ENCODE measurements around the gene CDC20.
A peak's percentile ranks its signal among the peaks of the same experiment; 100 is the strongest.
"Not testable (repeated sequence)": the region's sequence is repeated elsewhere in the genome, so short reads cannot be mapped to it uniquely, and the experiment has no call there.

The CDC20 gene

DNA sequence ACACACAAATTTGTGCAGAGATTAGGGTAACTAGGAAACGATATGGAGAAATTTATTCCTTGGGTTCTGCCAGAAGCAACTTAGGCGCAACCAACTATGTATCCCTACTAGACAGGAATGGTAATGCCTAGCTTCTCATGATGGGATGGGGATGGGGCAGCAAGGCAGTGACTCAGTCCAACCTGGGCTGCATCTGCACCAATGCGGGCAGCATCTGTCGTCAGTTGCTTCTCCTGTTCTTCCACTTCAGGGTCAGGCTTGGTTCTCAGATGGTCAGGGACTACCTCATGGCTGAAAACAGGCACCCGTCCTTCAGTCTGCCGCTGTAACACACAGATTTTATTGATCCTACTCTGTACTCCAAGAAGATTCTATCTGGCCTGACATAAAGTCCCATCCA lies 27.9 kb downstream of the CDC20 start:
- DNase-seq, result no peak

DNA sequence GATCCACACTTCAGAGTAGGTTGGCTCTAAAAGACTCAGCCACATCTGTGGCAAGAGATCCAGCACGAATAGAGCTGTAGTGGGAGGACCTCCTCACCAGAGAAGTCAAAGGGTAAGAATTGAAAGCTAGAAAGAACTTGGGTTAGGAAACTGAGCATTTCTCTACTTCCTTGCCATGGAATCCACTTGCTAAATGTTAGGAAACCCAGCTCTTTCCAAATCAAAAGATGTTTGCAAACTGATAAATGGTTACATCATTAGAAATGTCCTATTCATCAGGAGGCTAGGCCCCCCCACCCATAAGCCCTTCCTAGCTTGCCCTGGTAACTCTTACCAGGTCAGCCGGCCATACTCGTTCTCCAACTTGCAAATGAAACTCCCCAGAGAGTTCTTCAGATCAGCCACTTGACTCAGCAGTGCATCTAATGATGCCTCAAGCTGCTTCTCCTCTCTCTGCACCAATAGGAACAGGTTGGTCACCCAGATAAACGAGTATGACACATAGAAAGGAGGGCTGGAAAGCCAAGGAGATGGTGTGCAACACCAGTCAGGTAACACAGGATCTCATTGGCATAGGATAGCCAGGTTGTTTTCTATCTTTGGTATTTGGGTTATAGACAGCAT lies 29.3 kb downstream of the CDC20 start:
- DNase-seq, result no peak

DNA sequence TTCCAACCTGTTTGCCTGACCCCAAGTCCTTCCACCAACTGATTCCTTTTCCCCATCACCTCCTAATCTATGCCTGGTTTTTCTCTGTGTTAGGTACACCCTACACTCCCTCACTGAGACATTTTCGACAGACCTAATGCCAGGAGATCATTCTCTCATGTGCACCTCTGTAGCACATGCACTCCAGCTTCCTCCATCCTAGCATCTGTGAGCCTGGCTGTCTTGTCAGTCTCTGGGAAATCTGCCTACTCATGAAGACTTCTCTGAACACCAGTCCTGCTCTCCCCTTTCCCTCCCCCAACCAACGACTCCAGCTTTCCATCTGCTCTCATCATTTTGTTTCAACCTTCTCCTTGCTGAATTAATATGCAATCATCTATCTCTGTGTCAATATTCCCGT lies 29.8 kb downstream of the CDC20 start:
- no peak for DNase-seq

DNA sequence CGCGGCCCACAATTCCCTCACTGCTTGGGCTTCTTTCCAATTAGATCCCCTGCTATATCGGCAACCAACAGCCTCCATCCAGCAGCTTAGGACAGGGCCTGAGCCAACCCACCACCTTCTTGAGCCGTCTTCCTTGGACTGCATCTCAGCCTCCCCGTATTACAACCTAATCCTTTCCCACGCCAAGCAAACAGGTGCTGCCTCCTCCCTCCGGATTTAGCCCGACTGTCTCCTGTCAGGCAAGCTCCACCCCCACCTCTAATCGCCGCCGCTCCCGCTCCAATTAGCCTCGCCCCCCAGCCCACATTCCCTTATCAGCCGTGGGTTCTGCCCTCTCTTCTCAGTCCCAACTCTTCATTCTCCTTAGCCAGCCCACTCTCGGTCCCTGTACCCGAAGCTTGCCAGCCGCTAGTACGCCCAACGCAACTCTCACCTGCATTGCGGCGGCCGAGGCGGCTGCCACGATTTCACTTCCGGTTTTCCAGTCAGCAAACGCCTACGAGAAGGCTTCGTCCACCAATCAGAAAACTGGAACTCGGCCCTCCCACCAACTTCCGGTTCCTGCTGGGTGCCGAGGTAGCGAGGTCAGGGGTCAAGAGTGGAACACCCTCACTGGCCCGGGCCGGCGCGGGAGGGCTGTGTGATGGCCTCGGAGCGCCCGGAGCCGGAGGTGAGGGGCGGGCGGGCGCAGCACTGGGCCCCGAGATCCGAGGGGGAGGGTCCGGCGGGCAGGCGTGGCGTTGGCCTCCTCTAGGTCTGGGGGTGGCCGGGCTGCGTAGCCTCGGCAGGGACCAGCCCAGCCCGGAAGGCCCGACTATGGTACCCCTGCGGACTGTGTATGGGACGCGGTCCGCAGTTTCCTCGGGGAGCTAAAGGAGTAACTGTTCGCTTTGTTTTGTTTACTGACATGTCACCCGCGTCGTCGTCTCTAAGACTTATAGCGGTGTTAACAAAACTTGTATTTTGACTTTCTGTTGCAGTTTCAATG lies 30.8 kb downstream of the CDC20 start, which contains the start of the genes MED8 and SZT2:
Gene MED8 (minus strand): TSS at position 475 of the 988 bp plus-strand sequence. CDS start 36 bp downstream, at position 439.
Gene SZT2 (plus strand): TSS at position 574 of the 988 bp plus-strand sequence. CDS start 70 bp downstream, at position 644.
- peak; percentile 80 for DNase-seq

DNA sequence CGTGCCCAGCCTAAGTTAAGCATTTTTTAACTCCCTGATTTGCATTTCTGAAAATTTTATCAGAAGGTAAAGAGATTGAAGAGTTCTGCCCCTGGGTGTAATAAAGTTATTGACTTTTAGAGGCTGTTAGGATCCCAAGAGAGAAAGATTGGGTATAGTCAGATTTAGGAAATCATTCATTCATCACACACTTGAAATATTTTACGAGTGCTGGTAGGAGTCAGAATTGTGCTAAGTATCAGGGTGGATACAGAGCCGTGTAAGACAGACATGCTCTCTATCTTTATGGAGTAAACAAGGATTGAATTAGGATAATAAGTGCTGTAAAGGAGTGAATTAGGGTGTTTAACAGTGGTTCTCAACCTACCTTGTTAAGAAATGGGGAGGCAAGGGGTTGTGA lies 33.9 kb downstream of the CDC20 start:
- no peak for DNase-seq

DNA sequence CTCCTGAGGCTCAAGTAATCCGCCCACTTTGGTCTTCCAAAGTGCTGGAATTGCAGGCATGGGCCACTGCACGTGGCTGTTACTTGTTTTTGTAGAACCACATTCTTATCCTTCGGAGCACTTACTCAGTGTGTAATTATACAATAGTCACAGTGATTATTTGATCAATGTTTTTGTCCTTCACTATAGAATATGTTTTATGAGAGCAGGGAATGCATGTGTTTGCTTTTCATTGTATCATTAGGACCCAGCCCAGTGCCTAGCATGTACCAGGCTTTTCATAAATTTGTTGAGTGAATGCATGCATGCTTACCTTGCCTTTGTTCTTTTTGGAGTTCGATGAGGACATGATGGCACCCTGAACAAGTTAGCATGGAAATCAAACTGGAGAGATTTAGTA lies 36.7 kb downstream of the CDC20 start:
- no peak for DNase-seq

DNA sequence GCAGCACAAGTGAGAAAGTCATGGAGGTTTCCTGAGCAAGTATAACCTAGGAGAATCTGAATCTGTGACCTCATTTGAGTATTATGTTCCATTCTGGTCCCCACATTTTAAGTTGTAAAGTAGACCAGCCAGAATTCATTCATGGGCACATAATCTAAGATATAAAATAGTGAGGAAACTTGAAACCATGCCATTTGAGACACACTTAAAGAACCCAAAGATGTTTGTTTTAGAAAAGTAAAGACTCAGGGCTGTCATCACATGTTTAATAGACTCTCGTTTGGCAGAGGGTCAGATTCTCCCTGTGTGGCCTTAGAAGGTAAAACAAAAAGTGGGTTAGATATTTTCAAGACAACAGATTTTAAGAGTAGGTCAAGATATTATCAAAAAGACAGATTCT lies 37.3 kb downstream of the CDC20 start:
- no peak for DNase-seq

DNA sequence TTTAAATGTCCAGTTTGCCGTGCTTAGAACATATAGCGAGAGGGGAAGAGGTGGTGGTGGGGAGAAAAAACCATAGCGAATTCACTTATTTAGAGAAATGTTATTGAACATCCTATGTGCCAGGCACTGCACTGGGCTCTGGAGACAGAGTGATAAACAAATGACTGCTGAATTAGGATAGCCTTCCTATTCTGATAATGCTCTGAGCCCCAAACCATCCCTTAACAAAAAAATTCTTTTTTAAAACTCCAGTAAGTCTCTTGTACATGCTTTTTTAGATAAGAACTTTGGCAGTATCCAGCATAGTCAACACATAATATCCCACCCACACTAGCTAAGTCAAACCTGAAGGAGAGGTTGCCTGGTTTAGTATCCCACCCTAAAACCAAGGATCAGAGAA lies 39.4 kb downstream of the CDC20 start:
- DNase-seq, result no peak

DNA sequence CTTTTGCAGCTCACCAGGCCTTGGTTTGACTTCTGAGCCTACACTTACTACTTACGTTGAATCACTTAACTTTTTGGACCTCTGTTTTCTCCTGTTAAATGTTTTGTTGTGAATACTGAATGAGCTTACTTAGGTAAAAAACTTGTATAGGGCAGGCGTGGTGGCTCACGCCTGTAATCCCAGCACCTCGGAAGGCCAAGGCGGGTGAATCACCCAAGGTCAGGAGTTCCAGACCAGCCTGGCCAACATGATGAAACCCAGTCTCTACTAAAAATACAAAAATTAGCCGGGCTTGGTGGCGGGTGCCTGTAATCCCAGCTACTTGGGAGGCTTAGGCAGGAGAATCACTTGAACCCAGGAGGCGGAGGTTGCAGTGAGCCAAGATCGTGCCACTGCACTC lies 41.7 kb downstream of the CDC20 start:
- not testable (repeated sequence) for DNase-seq

DNA sequence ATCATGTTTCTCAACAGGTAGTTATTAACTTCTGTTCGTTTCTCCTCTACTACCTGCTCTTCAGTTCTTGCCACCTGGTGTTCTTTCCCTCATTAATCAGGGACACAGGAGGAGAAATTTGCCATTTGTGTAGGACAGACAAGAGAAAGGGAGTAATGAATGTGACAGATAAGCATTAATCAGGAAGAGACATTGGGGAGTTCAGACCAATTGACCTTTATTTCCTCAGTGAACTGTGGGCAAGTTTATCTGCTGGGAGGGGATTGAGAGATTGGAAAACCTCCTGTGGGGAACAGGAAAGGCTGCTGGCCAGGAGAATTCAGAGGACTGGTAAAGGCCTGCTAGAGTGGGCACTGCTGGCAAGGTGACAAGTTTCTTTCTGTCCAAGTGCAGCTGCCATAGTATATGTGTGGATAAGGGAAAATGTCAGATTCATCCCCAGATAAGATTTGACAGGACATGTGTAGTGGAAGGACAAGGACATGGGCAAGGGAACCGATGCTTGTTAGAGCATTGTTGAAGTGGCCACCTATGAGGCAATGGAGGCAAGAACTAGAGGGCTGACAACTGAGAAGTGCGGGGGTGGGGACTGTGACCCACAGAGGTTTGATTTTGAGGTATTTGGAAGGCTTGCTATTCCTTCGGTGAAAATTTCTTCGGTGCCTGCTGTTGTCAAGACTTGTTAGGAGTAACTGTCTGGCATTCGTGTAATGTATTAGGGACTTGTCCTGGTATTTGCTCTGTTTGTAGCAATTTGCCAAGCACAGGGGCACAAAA lies 43.5 kb downstream of the CDC20 start:
- DNase-seq, result no peak

DNA sequence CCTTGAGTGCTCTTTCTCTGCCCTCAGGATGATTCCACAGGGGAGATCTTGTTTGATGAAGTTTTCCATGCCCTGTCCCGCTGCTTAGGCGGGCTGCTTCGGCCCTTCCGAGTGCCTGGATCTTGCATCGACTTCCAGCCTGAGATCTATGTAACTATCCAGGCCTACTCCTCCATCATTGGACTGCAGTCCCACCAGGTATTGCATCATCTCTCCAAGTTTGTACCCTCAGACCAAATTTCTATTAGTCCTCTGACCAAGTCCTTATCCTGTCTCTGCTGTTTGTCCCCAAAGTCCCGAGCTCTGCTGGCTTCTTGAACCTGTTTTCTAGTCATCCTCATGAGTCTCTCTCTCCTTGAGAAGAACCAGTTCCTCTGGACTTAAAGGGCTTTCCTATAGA lies 45.6 kb downstream of the CDC20 start:
- no peak for DNase-seq

DNA sequence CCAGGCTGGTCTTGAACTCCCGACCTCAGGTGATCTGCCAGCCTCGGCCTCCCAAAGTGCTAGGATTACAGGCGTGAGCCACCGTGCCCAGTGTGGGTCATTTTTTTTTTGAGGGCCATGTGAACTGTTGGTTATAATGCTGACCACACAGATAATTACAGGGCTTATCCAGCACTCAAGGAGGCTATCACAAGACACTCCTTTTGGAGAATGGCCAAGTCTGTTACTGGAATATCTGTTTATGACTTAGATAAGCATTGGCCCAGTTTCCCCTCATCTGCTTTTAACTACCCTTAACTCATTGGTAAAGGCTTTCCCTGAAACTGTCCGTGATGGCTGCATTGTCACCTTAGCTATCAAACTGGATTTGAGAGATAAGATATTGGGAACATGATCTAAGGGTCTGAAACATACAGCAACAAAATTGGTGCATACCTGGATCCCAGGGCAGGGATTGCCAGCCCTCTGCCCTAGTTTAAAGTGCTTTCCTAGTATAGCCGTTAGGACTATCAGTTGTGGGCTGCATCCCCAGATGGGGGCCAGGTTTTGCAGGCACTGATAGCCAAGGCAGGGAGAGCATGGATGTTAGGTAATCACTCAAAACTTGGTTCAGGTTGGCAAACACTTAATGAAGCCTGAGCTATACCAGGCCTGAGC lies 46.6 kb downstream of the CDC20 start:
- no peak for DNase-seq

DNA sequence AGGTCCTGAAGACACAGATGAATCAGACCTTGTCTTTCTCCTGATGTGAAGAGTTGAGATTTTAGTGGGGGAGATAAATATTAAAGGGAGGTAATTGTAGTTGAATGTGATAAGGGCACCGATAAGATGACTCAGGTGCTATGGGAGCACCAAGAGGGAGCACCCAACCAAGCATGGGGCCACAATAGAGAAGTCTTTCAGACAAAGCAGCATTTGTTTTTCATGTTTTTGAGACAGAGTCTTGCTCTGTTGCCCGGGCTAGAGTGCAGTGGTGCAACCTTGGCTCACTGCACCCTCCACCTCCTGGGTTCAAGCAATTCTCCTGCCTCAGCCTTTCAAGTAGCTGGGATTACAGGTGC lies 47.1 kb downstream of the CDC20 start:
- DNase-seq, result no peak

DNA sequence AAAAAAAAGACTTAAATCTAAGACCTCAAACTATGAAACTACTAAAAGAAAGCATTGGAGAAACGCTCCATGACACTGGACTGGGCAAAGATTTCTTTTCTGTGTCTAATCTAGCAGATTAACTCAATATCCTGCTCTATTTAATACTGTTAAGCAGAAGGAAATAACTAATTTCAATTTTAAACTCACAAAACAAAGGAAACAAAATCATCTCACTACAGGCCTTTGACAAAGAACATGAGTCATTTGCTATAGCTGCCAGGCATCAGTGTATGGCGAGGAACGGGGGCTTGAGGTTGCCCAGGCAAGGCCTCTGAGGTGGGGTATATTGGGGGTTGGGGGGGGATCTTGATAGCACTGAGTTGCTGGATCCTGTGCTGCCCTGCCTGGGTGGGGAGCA lies 51.8 kb downstream of the CDC20 start:
- no peak for DNase-seq

All from GF-D8 (cell line).